H1 (cell line): ENCODE data around the gene NCSTN. TPM values are rescaled to one million over a fixed set of nuclear protein-coding genes. Genes with fewer than 3 reads are reported as not detected.

Source experiments
- CTCF ChIA-PET: fragments of 300-600 bp; sonication (Branson Sonifier 250); formaldehyde crosslinking; loops from one replicate; lab custom pipeline; 2021; ENCODE audit not compliant: partially characterized antibody; lab: Charles Lee
- POLR2A ChIA-PET: fragments of 300-600 bp; sonication (Branson Sonifier 250); formaldehyde crosslinking; loops from one replicate; lab custom pipeline; 2021; ENCODE audit warnings: inconsistent platforms; ENCODE audit not compliant: partially characterized antibody; lab: Charles Lee
- DNase-seq, 2 experiments: peaks; one replicate each; pipeline versions ENCODE4 v3.0.0 to v3.0.0-alpha.2; 2010 to 2022; ENCODE audit warnings: low spot score in 2 of 2, low read depth in 1 of 2, mixed read lengths in 1 of 2
- FAIRE-seq: peaks from 2 replicates; lab custom pipeline; 2011; peaks lifted over from hg19 to GRCh38; lab: Jason Lieb, UNC
- H2AFZ ChIP-seq: 2 replicates; pipeline ENCODE4 v1.8.1; 2012; ENCODE audit warnings: low read length, inconsistent platforms
- H2AK5ac ChIP-seq: 2 replicates; pipeline ENCODE4 v1.6.1; 2013; ENCODE audit warnings: low read depth, low read length
- H2BK120ac ChIP-seq: replicated peaks from 2 replicates; pipeline ENCODE3; 2013; ENCODE audit warnings: low read depth, low read length, inconsistent platforms
- H2BK12ac ChIP-seq: 2 replicates; pipeline ENCODE4 v1.6.1; 2013; ENCODE audit warnings: low read depth, low read length
- H2BK15ac ChIP-seq: 2 replicates; pipeline ENCODE4 v1.6.1; 2013; ENCODE audit warnings: low read length
- H2BK20ac ChIP-seq: 2 replicates; pipeline ENCODE4 v1.6.1; 2013; ENCODE audit warnings: low read length
- H2BK5ac ChIP-seq: 2 replicates; pipeline ENCODE4 v1.6.1; 2013; ENCODE audit warnings: low read depth, low read length
- H3K14ac ChIP-seq: 2 replicates; pipeline ENCODE4 v1.6.1; 2013; ENCODE audit warnings: inconsistent platforms; ENCODE audit not compliant: insufficient read length
- H3K18ac ChIP-seq: 2 replicates; pipeline ENCODE4 v1.6.1; 2013; ENCODE audit warnings: low read length; ENCODE audit errors: extremely low read depth
- H3K23ac ChIP-seq: 2 replicates; pipeline ENCODE4 v1.6.1; 2013; ENCODE audit warnings: inconsistent platforms; ENCODE audit not compliant: insufficient read length
- H3K23me2 ChIP-seq: 2 replicates; pipeline ENCODE4 v1.6.1; 2013; ENCODE audit warnings: low read depth, low read length
- H3K27ac ChIP-seq: 2 replicates; pipeline ENCODE4 v1.6.1; 2011; ENCODE audit warnings: low read depth, low read length, inconsistent platforms
- H3K27me3 ChIP-seq, 4 experiments: replicated peaks in 1 of 4; 1 replicate in 1 of 4; 2 replicates in 3 of 4; pipeline versions ENCODE4 v1.6.1 to v1.8.1; 2011 to 2013; ENCODE audit warnings: low read length in 3 of 4, mild to moderate bottlenecking in 3 of 4, inconsistent platforms in 2 of 4, mixed read lengths in 2 of 4, moderate library complexity in 1 of 4; ENCODE audit not compliant: control insufficient read depth in 3 of 4, insufficient read depth in 3 of 4; ENCODE audit errors: extremely low read depth in 1 of 4
- H3K36me3 ChIP-seq, 4 experiments: 2 replicates each; pipeline versions ENCODE4 v1.6.1 to v1.8.1; 2011 to 2013; ENCODE audit warnings: mild to moderate bottlenecking in 4 of 4, low read length in 3 of 4, moderate library complexity in 2 of 4, control low read depth in 1 of 4, inconsistent platforms in 1 of 4; ENCODE audit not compliant: insufficient read depth in 4 of 4, control insufficient read depth in 2 of 4
- H3K4ac ChIP-seq: replicated peaks from 2 replicates; pipeline ENCODE3; 2013; ENCODE audit warnings: low read length, low read depth, mixed read lengths, inconsistent platforms; ENCODE audit not compliant: insufficient read length
- H3K4me1 ChIP-seq, 4 experiments: replicated peaks in 1 of 4; 1 replicate in 1 of 4; 2 replicates in 3 of 4; pipeline versions ENCODE4 v1.6.1 to v1.8.1; 2011 to 2013; ENCODE audit warnings: low read length in 3 of 4, inconsistent platforms in 2 of 4, mixed read lengths in 1 of 4; ENCODE audit not compliant: insufficient read depth in 4 of 4, control insufficient read depth in 3 of 4
- H3K4me2 ChIP-seq, 2 experiments: 2 replicates each; pipeline versions ENCODE4 v1.6.1 to v1.8.1; 2011 to 2013; ENCODE audit warnings: low read depth in 2 of 2, low read length in 2 of 2, control low read depth in 1 of 2, inconsistent platforms in 1 of 2, mild to moderate bottlenecking in 1 of 2; ENCODE audit not compliant: insufficient read depth in 1 of 2
- H3K4me3 ChIP-seq, 4 experiments: fragments of 200-600, 300-600 bp in 1 of 4; sonication (generic), shearing (Covaris generic), sonication (Bioruptor Twin) in 1 of 4; 2 replicates each; pipeline versions ENCODE4 v1.5.1 to v1.8.1; 2011 to 2016; ENCODE audit warnings: low read length in 4 of 4, low read depth in 3 of 4, control low read depth in 2 of 4, inconsistent platforms in 2 of 4, mild to moderate bottlenecking in 2 of 4, mixed read lengths in 1 of 4, moderate library complexity in 1 of 4; ENCODE audit not compliant: insufficient read depth in 2 of 4; ENCODE audit errors: extremely low read depth in 1 of 4
- H3K56ac ChIP-seq: replicated peaks from 2 replicates; pipeline ENCODE3; 2013; ENCODE audit warnings: low read depth, mild to moderate bottlenecking, mixed read lengths, low read length, inconsistent platforms; ENCODE audit not compliant: insufficient read length
- H3K79me1 ChIP-seq: 2 replicates; pipeline ENCODE4 v1.6.1; 2013; ENCODE audit warnings: low read depth, low read length, control low read depth
- H3K79me2 ChIP-seq, 2 experiments: 2 replicates each; pipeline versions ENCODE4 v1.6.1 to v1.8.1; 2012 to 2013; ENCODE audit warnings: low read length in 2 of 2, mild to moderate bottlenecking in 2 of 2, inconsistent platforms in 1 of 2; ENCODE audit not compliant: insufficient read depth in 2 of 2, control insufficient read depth in 1 of 2
- H3K9ac ChIP-seq, 4 experiments: replicated peaks in 1 of 4; 1 replicate in 1 of 4; 2 replicates in 3 of 4; pipeline versions ENCODE4 v1.6.1 to v1.8.1; 2011 to 2013; ENCODE audit warnings: low read depth in 3 of 4, low read length in 3 of 4, control low read depth in 2 of 4, mild to moderate bottlenecking in 2 of 4, moderate library complexity in 2 of 4, inconsistent platforms in 1 of 4; ENCODE audit errors: extremely low read depth in 1 of 4
- H3K9me3 ChIP-seq, 2 experiments: 2 replicates each; pipeline versions ENCODE4 v1.6.1 to v1.8.1; 2012 to 2013; ENCODE audit warnings: mild to moderate bottlenecking in 2 of 2, moderate library complexity in 2 of 2, control low read depth in 1 of 2, inconsistent platforms in 1 of 2, low read depth in 1 of 2, low read length in 1 of 2, mixed read lengths in 1 of 2; ENCODE audit not compliant: insufficient read depth in 2 of 2
- H4K20me1 ChIP-seq, 2 experiments: replicated peaks in 1 of 2; 2 replicates each; pipeline versions ENCODE3 to v1.8.1; 2011 to 2013; ENCODE audit warnings: inconsistent platforms in 2 of 2, low read length in 2 of 2, mild to moderate bottlenecking in 1 of 2; ENCODE audit not compliant: insufficient read depth in 2 of 2, control insufficient read depth in 1 of 2
- H4K5ac ChIP-seq: 2 replicates; pipeline ENCODE4 v1.6.1; 2013; ENCODE audit warnings: low read length, low read depth, mixed read lengths, inconsistent platforms; ENCODE audit not compliant: insufficient read length
- H4K8ac ChIP-seq: 2 replicates; pipeline ENCODE4 v1.8.0; 2013; ENCODE audit warnings: mild to moderate bottlenecking, moderate library complexity, low read length, inconsistent platforms; ENCODE audit not compliant: insufficient read depth; ENCODE audit errors: extremely low read depth
- H4K91ac ChIP-seq: replicated peaks from 2 replicates; pipeline ENCODE3; 2013; ENCODE audit warnings: low read length, mixed read lengths, inconsistent platforms; ENCODE audit not compliant: insufficient read length
- BRCA1 ChIP-seq: IDR thresholded peaks from 2 replicates; pipeline ENCODE4 v1.6.1; 2012; ENCODE audit warnings: low read depth, low read length, improper control_type of control experiment
- KDM4A ChIP-seq: IDR thresholded peaks from one replicate; pipeline ENCODE4 v1.7.1; 2012; ENCODE audit warnings: low read depth, mild to moderate bottlenecking, moderate library complexity, low read length, inconsistent platforms; ENCODE audit not compliant: severe bottlenecking
- PHF8 ChIP-seq: fragments of 200-600 bp; sonication (generic); conservative IDR thresholded peaks from 2 replicates; pipeline ENCODE4 v1.7.1; 2012; ENCODE audit warnings: low read depth, mild to moderate bottlenecking, inconsistent platforms, low read length, moderate library complexity
- WGBS, 2 experiments: shearing (Covaris generic) in 1 of 2; methylation state at CpG; one replicate each; pipeline versions ENCODE4 v1.1.6 to v1.1.7; 2013 to 2015; ENCODE audit warnings: low lambda C conversion rate in 2 of 2, mixed read lengths in 2 of 2, inconsistent platforms in 1 of 2, low coverage in 1 of 2, missing lambda C conversion rate in 1 of 2; ENCODE audit not compliant: insufficient replicate concordance in 2 of 2, insufficient coverage in 1 of 2, insufficient read length in 1 of 2; ENCODE audit errors: extremely low coverage in 1 of 2, missing lambda C conversion rate in 1 of 2; 5-methylcytosine and 5-hydroxymethylcytosine counted together
- polyA plus RNA-seq, 7 experiments: library from polyadenylated mRNA; depleted of rRNA in 3 of 7; stranded (reverse) in 5 of 7; unstranded in 2 of 7; fragments of >200 nt in 5 of 7; fragments of 200-250 nt in 2 of 7; gene quantifications; 1 replicate in 5 of 7; 2 replicates in 1 of 7; 4 replicates in 1 of 7; pipeline versions ENCODE4 v1.2.1 to v1.2.3, GENCODE V29; 2011 to 2013; ENCODE audit warnings: missing spikeins in 2 of 7, mixed read lengths in 2 of 7
- total RNA-seq: library from RNA; stranded (reverse); fragmentation: NEBNext Ultra II Directional; extraction: Animal tissue kit (Norgen Biotek cat#: 25700); gene quantifications from 2 replicates; pipeline ENCODE4 v1.2.1, GENCODE V29; 2021
- TF ChIP-seq, protein P1 (sequence below): IDR thresholded peaks from 2 replicates; pipeline ENCODE4 v1.6.1; 2012; ENCODE audit warnings: inconsistent platforms

NCSTN gene
- total and polyA plus RNA-seq, 2 of the 8 experiments (the other 6 are each of a cell fraction or from before 2014, with no cell fraction given) = 64.7 to 125 TPM

- no peak overlapping the region for H3K23ac ChIP-seq
- FAIRE-seq (no peak), DNase-seq (no peak)
- no peak overlapping the region for H4K91ac ChIP-seq
- WGBS, 2 experiments = 94% methylated on average over 8 of the region's 8 CpGs; no CpG with 5 or more reads in 1 of the 2 experiments
- no peak overlapping the region for H3K14ac ChIP-seq
- no peak overlapping the region for H3K4ac ChIP-seq
- no peak overlapping the region for H2BK20ac ChIP-seq
- H2AK5ac ChIP-seq = no peak overlapping the region
- CTCF ChIA-PET = interaction anchor here (0.8 to 6.8 kb wide), 7 partner anchors 14 to 227 kb away, joined by 3 to 55 read pairs (median 5); no protein-coding TSS in a partner anchor
- peaks cover under 1 to 2% of the 10 kb centered on the region in 2 experiments for H4K20me1 ChIP-seq
- H2BK15ac ChIP-seq = no peak overlapping the region
- H3K4me3 ChIP-seq = no peak overlapping the region
- H2BK12ac ChIP-seq = no peak overlapping the region
- H3K9me3 ChIP-seq = no peaks in the 10 kb centered on the region
- H3K4me1 ChIP-seq = no peaks in the 10 kb centered on the region
- H2BK120ac ChIP-seq = no peak overlapping the region
- no peak overlapping the region for H2BK5ac ChIP-seq
- H3K27ac ChIP-seq = no peak overlapping the region
- no peak overlapping the region for H3K9ac ChIP-seq
- no peak overlapping the region for H2AFZ ChIP-seq
- H3K4me2 ChIP-seq = no peak overlapping the region
- no peak overlapping the region for H3K18ac ChIP-seq
- no peak overlapping the region for H3K56ac ChIP-seq
- no peaks in the 10 kb centered on the region for H3K27me3 ChIP-seq
- no peaks in the 10 kb centered on the region for H3K79me2 ChIP-seq
- H4K8ac ChIP-seq = no peak overlapping the region
- H3K36me3 ChIP-seq = peaks cover 14 to 80% (median 44%) of the 10 kb centered on the region in 4 experiments
- POLR2A ChIA-PET = interaction anchor here (0.6 to 1.7 kb wide), 3 partner anchors 17 to 99 kb away, joined by 3 to 4 read pairs (median 3); no protein-coding TSS in a partner anchor
- no peaks in the 10 kb centered on the region for H3K23me2 ChIP-seq
- H4K5ac ChIP-seq = no peak overlapping the region
- no peaks in the 10 kb centered on the region; the same call in 1 of the 2 replicates for H3K79me1 ChIP-seq
- no peak for TF ChIP-seq BRCA1
- no peak for TF ChIP-seq PHF8
- TF ChIP-seq, protein P1, sequence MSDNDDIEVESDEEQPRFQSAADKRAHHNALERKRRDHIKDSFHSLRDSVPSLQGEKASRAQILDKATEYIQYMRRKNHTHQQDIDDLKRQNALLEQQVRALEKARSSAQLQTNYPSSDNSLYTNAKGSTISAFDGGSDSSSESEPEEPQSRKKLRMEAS = no peak
- no peak for TF ChIP-seq KDM4A
These were observed 15.0 kb upstream of the NCSTN start for GRCh38 chr1:160328184-160328583.
